ENCODE measurements around the gene EPB41L3. TPM values are rescaled to one million over a fixed set of nuclear protein-coding genes. Genes with fewer than 3 reads are reported as not detected.

EPB41L3 gene
- total RNA-seq, 1 experiment from 2014 or later, result 50.2 TPM

DNA sequence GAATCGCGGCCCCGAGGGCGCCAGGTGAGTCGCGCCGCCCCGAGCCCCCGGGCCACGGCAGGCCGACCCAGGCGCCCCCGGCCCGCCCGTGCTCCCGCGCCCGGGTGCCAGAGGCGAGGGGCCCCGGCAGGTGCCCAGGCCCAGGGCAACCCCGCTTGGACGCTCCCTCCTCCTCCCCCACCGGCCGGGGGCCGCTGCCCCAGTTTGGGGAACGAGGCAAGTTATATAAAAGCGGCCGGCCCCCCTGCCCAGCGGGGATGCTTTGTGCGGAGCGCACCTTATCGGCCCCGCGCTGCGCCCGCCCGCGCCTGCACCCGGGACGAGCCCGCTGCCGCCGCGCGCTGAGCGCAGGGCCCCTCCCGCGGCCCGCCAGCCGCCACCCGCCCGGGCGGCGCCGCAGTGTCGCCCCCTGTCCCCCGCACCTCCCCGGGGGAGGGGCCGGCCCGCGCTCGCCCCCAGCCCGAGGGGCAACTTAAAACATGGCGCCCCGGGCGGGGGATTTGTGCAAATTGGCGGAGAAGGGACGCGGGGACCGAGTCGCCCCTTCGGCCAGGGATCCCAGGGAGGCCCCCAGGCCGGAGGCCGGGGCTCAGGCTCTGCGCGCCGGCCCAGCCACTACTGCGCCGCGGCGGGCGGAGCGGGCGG is 639 bp downstream of the EPB41L3 start:
- no peaks in the 10 kb centered on the region for H3K36me3 ChIP-seq (replicated peaks; ENCODE audit: control insufficient read depth, insufficient read depth, low read length)
- H3K27me3 ChIP-seq (ENCODE audit: control insufficient read depth, insufficient read depth, low read length), result no peaks in the 10 kb centered on the region; the same call in 1 of the 2 replicates
- peak overlapping the region; percentile 76 for H3K4me3 ChIP-seq (ENCODE audit: insufficient read depth, low read depth, low read length)
- peak; percentile 83 for DNase-seq

DNA sequence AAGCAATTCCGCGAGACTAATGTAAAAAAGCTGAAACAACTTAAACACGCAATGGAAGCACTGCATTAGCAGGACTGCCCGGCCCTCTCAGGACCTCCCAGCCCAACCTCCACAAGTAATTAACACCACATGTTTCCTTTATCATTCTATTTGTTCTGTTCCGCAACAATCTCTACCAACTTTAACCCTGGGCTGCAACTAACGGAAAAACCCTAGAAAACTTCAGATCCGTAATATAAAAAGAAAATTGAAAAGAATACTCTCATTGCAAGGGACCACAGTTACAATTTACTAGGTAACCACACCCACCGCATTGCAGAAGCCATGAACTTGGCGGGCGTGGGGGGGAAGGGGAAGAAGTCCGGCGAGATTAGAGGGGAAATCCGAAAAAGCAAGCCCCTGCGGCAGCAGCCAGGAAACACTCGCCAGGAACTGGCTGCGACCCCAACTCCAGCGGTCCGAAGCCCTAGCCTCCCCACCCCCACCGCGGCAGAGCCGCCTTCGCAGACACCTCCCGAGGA is 1.2 kb downstream of the EPB41L3 start:
- DNase-seq, result peak; percentile 67
- no peaks in the 10 kb centered on the region for H3K36me3 ChIP-seq (replicated peaks; ENCODE audit: control insufficient read depth, insufficient read depth, low read length)
- H3K4me3 ChIP-seq (ENCODE audit: insufficient read depth, low read depth, low read length), result peak overlapping the region; percentile 76
- H3K27me3 ChIP-seq (ENCODE audit: control insufficient read depth, insufficient read depth, low read length), result no peaks in the 10 kb centered on the region; the same call in 1 of the 2 replicates

DNA sequence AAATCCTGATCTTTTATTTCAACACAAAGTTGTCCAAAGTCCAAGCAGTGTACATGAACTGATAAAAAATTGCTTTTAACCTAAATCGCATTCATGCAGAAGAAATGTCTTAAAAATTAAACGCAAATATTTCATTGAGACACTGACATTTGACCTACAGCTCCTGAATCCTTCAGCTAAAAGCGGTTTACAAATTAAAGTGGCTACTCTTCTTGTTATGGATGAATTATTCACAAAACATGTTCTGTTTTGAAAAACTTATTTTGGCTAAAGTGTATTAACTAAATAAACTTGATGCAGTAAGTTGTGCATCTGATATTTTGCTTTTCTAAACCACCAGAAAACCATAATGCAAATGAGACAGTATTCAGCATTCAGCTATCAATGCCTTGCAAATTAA is 2.2 kb downstream of the EPB41L3 start:
- Histone ChIP-seq H3K4me3 (ENCODE audit: insufficient read depth, low read depth, low read length) (no peak overlapping the region), H3K27me3 (ENCODE audit: control insufficient read depth, insufficient read depth, low read length) (no peaks in the 10 kb centered on the region; the same call in 1 of the 2 replicates), H3K36me3 (replicated peaks; ENCODE audit: control insufficient read depth, insufficient read depth, low read length) (no peaks in the 10 kb centered on the region)
- no peak for DNase-seq

DNA sequence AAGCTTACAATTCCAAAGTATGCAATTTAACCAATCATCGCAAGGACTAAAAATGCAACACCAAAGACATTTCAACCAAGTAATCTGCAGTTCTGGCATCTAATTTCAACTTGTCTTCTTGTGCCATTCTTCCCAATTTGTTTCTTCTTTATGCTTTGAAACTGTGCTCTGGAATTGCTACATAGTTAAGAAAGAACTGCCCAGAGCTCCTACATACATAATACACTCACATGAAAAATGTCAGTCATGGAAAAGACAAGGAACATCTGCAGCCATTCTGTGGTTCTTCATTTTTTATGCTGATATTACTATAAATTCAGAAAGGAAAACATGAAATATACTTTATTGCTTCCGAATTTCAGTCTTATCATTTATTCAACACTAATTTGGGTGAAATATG is 4.4 kb downstream of the EPB41L3 start:
- H3K27me3 ChIP-seq (ENCODE audit: control insufficient read depth, insufficient read depth, low read length), result no peaks in the 10 kb centered on the region; the same call in 1 of the 2 replicates
- H3K4me3 ChIP-seq (ENCODE audit: insufficient read depth, low read depth, low read length), result no peak overlapping the region
- H3K36me3 ChIP-seq (replicated peaks; ENCODE audit: control insufficient read depth, insufficient read depth, low read length), result no peaks in the 10 kb centered on the region
- DNase-seq, result no peak

DNA sequence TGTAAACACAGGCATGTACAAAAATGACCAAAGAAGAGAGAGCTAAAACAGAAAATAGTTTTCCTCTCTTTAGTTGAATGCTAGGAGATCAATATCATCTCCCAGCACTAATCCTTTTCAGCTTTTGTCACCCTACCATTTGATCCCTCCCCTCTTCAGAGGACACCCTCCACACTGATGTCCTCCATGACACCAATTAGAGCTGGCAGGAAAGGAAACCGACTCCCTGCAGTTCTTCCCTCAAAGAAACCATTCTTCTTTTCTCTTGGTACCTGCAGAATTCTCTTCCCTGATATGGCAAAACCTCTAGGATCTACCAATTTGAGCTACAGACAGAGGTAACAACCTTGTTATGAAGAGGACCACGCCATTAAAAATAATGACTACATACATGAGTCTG is 5.3 kb downstream of the EPB41L3 start:
- Histone ChIP-seq H3K4me3 (ENCODE audit: insufficient read depth, low read depth, low read length) (no peak overlapping the region), H3K36me3 (replicated peaks; ENCODE audit: control insufficient read depth, insufficient read depth, low read length) (no peaks in the 10 kb centered on the region), H3K27me3 (ENCODE audit: control insufficient read depth, insufficient read depth, low read length) (no peaks in the 10 kb centered on the region)
- peak; percentile 40 for DNase-seq

DNA sequence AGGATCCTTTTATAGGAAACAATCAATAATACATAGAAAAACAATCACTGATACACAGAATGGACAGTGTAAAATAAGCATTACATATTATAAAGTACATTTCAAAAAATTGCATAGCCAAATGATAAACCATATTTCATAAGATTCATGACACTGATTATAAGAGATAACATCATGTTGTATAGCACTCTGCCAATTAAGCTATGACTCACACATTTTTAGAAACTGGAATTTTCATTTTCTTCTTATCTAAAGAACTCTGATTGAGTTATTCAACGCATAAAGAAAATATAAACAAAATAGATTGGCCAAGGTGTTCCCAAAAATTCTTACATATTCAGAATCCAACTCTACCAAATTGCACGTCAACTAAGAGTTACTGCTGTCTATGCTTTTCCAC is 5.9 kb downstream of the EPB41L3 start:
- H3K36me3 ChIP-seq (replicated peaks; ENCODE audit: control insufficient read depth, insufficient read depth, low read length), result no peaks in the 10 kb centered on the region
- no peaks in the 10 kb centered on the region for H3K27me3 ChIP-seq (ENCODE audit: control insufficient read depth, insufficient read depth, low read length)
- no peak overlapping the region for H3K4me3 ChIP-seq (ENCODE audit: insufficient read depth, low read depth, low read length)
- DNase-seq, result no peak

DNA sequence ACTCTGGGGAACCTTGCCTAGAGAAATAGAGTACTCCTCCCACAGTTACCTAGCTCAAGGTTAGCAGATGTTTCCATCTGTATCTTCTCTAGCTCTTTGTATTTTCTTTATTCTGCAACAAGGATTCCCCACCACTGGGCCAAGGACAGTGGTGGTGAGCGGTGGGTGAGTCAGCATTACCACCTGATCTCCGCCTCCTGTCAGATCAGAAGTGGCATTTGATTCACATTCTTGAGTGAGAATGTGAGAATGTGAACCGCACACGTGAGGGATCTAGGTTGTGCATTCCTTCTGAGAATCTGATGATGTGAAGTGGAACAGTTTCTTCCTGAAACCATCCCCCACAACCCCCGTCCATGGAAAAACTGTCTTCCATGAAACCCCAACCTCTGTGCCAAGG is 9.0 kb downstream of the EPB41L3 start:
- Histone ChIP-seq H3K4me3 (ENCODE audit: insufficient read depth, low read depth, low read length) (no peak overlapping the region), H3K36me3 (replicated peaks; ENCODE audit: control insufficient read depth, insufficient read depth, low read length) (no peaks in the 10 kb centered on the region), H3K27me3 (ENCODE audit: control insufficient read depth, insufficient read depth, low read length) (no peaks in the 10 kb centered on the region)
- DNase-seq, result no peak

DNA sequence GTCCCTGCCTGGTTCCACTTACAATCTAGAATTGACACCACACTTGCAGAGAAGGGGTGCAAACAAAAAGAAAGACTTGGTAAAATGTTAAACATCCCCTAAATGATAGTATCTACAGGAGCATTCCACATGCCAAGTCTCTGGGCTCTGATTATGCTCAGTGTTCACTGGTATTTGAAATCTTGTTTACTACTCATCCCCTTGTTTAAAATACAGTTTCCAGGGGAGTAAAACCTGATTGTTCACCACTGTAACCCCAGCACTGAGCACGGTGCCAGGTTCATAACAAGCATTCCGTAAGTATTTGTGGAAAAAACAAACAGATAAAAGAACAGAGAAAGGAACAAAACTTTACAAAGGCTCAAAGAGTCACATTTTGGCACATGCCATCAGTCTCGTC is 11.7 kb downstream of the EPB41L3 start:
- no peak overlapping the region for H3K4me3 ChIP-seq (ENCODE audit: insufficient read depth, low read depth, low read length)
- DNase-seq, result no peak
- H3K27me3 ChIP-seq (ENCODE audit: control insufficient read depth, insufficient read depth, low read length), result no peaks in the 10 kb centered on the region
- H3K36me3 ChIP-seq (replicated peaks; ENCODE audit: control insufficient read depth, insufficient read depth, low read length), result no peaks in the 10 kb centered on the region

DNA sequence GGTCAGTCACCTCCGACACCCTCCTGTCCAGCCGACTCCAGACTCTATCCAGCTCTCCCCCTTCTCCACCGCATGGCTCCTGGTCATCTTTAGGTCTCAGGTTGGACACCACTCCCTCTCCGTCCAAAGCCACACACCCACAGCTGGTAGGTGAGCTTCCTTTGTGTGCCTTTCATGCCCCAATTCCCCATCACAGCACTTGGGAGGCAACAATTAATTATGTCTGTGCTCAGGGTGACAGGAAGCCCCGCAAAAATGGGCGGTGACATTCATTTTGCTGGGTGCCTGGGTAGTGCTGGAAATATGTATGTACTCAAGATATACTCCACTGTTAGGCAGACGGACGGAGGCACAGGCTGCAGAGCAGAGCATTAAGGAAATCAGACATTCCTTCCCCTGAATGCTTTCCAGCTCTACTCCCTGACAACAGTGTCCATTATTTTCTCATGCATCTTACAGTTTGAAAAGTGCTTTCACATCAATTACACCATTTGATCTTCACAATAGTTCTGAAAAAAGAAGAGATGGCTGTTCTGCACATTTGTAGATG is 13.1 kb downstream of the EPB41L3 start:
- no peaks in the 10 kb centered on the region for H3K27me3 ChIP-seq (ENCODE audit: control insufficient read depth, insufficient read depth, low read length)
- no peak overlapping the region for H3K4me3 ChIP-seq (ENCODE audit: insufficient read depth, low read depth, low read length)
- H3K36me3 ChIP-seq (replicated peaks; ENCODE audit: control insufficient read depth, insufficient read depth, low read length), result no peaks in the 10 kb centered on the region
- no peak for DNase-seq

DNA sequence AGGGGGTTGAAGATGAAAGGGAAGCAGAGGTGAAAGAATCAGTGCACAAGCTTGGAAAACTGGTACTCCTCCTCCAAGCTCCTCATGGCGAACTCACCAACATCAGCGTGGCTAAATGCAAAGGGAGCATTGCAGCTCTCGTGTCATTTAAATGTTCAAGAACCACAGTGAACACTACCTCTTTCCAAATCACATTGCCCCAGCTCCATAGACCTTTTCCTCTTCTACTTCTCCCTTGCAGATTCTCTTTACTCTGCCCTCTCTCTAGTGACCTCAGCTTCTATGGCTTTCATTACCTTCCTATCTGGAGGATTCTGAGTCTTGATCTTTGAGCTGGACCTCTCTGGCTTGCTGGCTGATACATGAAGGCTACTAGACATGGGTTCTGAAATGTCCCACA is 14.3 kb downstream of the EPB41L3 start:
- no peaks in the 10 kb centered on the region for H3K27me3 ChIP-seq (ENCODE audit: control insufficient read depth, insufficient read depth, low read length)
- no peak for DNase-seq
- no peaks in the 10 kb centered on the region for H3K36me3 ChIP-seq (replicated peaks; ENCODE audit: control insufficient read depth, insufficient read depth, low read length)
- H3K4me3 ChIP-seq (ENCODE audit: insufficient read depth, low read depth, low read length), result no peak overlapping the region

DNA sequence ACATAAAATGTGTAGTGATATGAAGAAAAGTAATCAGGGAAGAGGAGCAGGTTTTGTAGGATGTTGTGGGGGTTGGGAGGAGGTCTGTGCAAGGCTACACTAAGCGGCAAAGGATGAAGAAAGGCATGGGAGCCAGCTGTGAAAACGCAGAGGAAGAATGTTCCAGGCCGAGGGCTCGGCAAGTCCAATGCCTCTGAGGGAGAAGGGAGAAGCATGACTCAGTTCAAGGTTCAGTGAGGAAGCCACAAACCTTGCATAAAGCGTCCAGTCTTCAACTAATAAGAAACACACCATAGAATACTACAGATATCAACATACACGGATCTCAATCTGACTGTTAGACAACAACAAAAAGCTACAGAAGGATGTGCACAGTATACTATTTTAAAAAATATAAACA is 16.2 kb downstream of the EPB41L3 start:
- no peak overlapping the region for H3K4me3 ChIP-seq (ENCODE audit: insufficient read depth, low read depth, low read length)

DNA sequence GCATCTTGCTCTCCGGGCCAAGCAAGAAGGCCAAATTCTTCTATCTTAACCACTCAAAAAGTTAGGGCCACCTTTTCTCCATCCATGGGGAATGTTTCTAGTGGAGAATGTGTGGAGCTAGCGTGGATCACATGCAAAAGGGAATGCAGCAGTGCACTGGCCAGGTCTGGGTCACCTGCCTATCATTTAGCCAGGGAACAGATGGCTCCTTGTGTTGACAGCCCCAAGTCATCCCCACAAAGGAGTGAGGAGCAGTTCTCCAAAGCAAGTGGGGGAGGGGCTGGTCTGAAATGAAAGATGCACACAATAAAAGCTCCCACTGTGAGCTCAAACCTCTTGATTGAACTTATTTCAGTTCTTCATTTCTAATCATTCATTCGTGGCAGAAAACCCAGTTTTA is 19.1 kb downstream of the EPB41L3 start:
- H3K36me3 ChIP-seq (replicated peaks; ENCODE audit: control insufficient read depth, insufficient read depth, low read length), result no peaks in the 10 kb centered on the region
- H3K4me3 ChIP-seq (ENCODE audit: insufficient read depth, low read depth, low read length), result no peak overlapping the region
- DNase-seq, result no peak
- no peaks in the 10 kb centered on the region for H3K27me3 ChIP-seq (ENCODE audit: control insufficient read depth, insufficient read depth, low read length)

More for the DNA sequence above, 16.2 kb downstream of the EPB41L3 start:
- no peak for DNase-seq
- Histone ChIP-seq H3K36me3 (replicated peaks; ENCODE audit: control insufficient read depth, insufficient read depth, low read length) (no peaks in the 10 kb centered on the region), H3K27me3 (ENCODE audit: control insufficient read depth, insufficient read depth, low read length) (no peaks in the 10 kb centered on the region)

DNA sequence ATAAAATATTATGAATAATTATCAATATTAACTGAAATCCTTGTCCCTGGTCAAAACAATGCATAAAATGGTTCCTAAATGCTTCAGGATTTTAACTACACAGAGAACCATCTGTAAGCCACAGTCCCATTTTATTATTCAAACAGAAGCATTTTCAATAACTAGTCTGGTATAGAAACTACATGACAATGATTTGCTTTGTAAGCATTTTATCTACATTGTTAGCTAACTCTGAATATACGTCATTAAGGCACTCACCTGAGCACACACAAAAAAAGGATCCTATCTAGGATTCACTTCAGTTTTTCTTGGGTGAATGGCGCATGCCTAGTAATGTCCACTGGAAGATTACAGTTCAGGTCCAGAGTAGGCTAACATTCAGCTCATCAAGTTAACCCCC is 22.8 kb downstream of the EPB41L3 start:
- no peak overlapping the region for H3K4me3 ChIP-seq (ENCODE audit: insufficient read depth, low read depth, low read length)
- DNase-seq, result no peak
- no peaks in the 10 kb centered on the region for H3K36me3 ChIP-seq (replicated peaks; ENCODE audit: control insufficient read depth, insufficient read depth, low read length)
- no peaks in the 10 kb centered on the region for H3K27me3 ChIP-seq (ENCODE audit: control insufficient read depth, insufficient read depth, low read length)

DNA sequence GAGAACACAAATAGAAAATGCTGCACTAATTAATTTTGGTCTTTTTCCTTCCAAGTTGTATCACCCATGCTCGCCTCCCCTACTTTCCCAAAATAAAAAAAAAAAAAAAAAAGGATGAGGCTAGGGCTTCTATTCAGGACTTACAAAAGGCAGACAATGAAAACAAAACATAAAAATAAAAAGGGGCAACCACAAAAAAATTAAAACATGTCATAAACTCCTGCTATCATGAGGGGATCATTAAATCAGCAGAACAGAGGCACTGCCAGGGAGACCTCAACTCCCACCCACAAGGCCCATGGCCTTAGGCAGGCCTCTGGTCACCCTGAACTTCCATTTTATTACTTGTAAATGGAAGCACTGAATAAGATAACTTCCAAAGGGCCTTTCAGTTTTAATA is 23.3 kb downstream of the EPB41L3 start:
- DNase-seq, result no peak
- H3K36me3 ChIP-seq (replicated peaks; ENCODE audit: control insufficient read depth, insufficient read depth, low read length), result no peaks in the 10 kb centered on the region
- no peaks in the 10 kb centered on the region for H3K27me3 ChIP-seq (ENCODE audit: control insufficient read depth, insufficient read depth, low read length)
- H3K4me3 ChIP-seq (ENCODE audit: insufficient read depth, low read depth, low read length), result no peak overlapping the region

DNA sequence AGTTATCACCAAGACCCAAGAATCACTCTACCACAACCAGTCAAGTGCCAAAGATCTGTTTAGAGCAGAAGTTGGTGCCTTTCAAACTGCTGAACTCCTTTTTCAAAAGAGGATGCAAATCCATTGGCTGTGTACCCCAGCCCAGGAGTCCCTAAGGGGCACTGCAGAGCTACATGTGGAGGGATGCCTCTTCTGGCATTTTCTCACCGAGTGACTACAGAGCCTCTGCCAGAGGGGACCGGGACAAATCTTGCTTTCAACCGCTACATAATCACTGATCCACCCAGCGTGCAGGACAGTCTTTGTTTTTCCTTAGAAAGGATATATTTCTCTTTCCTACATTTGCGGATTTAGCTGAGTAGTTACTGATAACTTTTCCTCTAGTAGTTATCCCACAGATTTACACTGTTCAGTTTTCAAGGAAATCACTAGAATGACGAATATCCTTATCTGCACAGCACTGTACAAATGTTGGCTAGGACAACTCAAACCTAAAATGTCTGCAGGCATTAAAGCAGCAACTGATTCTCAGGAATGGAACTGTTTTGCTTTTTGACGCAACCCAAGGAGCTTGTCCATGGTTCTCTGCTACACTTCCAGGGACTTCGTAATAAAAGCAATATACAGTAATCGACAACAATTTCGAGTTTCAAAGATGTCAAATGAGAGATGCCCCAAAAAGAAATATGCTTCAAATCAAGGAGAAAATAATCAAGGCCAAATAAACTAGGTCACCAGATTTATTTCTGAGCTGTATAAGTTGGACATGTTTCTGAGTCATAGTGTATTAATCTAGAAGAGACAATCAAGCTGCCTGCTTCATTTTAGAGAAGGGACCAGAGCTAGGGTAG is 24.1 kb downstream of the EPB41L3 start:
- DNase-seq, result peak; percentile 32
- H3K4me3 ChIP-seq (ENCODE audit: insufficient read depth, low read depth, low read length), result no peak overlapping the region
- H3K36me3 ChIP-seq (replicated peaks; ENCODE audit: control insufficient read depth, insufficient read depth, low read length), result no peaks in the 10 kb centered on the region
- H3K27me3 ChIP-seq (ENCODE audit: control insufficient read depth, insufficient read depth, low read length), result no peaks in the 10 kb centered on the region

All from H7 (cell line).